HG02938 (cell line): ENCODE results near the gene GNPTG.

Source experiments
- ATAC-seq: cut with Tn5 transposase; IDR thresholded peaks from one replicate; pipeline ENCODE4 v1.9.1; 2021; ENCODE audit warnings: mild to moderate bottlenecking, moderate library complexity; ENCODE audit not compliant: unreplicated experiment

The GNPTG gene

GRCh38 chr16:1367486-1368174 lies 15.9 kb downstream of the GNPTG start:
- ATAC-seq: no peak

- ATAC-seq: no peak
These were observed 19.6 kb downstream of the GNPTG start for GRCh38 chr16:1371054-1371978.

GRCh38 chr16:1372292-1372950 lies 20.7 kb downstream of the GNPTG start:
- no peak for ATAC-seq

- ATAC-seq: no peak
These were observed 22.9 kb downstream of the GNPTG start for GRCh38 chr16:1374418-1375297.

GRCh38 chr16:1375298-1375640 lies 23.5 kb downstream of the GNPTG start:
- ATAC-seq: no peak

GRCh38 chr16:1375741-1376410 lies 24.1 kb downstream of the GNPTG start:
- no peak for ATAC-seq

- ATAC-seq: no peak
These were observed 25.8 kb downstream of the GNPTG start for GRCh38 chr16:1377406-1378010.

GRCh38 chr16:1378087-1378803 lies 26.5 kb downstream of the GNPTG start:
- ATAC-seq: no peak

GRCh38 chr16:1378804-1379303 lies 27.1 kb downstream of the GNPTG start:
- ATAC-seq: peak; percentile 47

GRCh38 chr16:1379304-1380076 lies 27.8 kb downstream of the GNPTG start:
- peak; percentile 57 for ATAC-seq

GRCh38 chr16:1380195-1380594 lies 28.5 kb downstream of the GNPTG start:
- no peak for ATAC-seq

- no peak for ATAC-seq
These were observed 30.1 kb downstream of the GNPTG start for GRCh38 chr16:1381612-1382406.

- no peak for ATAC-seq
These were observed 31.8 kb downstream of the GNPTG start for GRCh38 chr16:1383556-1383955.

GRCh38 chr16:1385232-1385631 lies 33.5 kb downstream of the GNPTG start:
- no peak for ATAC-seq

- no peak for ATAC-seq
These were observed 35.6 kb downstream of the GNPTG start for GRCh38 chr16:1387331-1387730.

GRCh38 chr16:1389762-1390161 lies 38.0 kb downstream of the GNPTG start:
- no peak for ATAC-seq

- no peak for ATAC-seq
These were observed 38.6 kb downstream of the GNPTG start for GRCh38 chr16:1390239-1390779.
